Osteoblast (primary cell): ENCODE results near the gene SLC6A4. TPM values are rescaled to one million over a fixed set of nuclear protein-coding genes. Genes with fewer than 3 reads are reported as not detected.

Experiments
- DNase-seq: peaks from one replicate; pipeline ENCODE4 v3.0.0; 2011; ENCODE audit warnings: low spot score, mixed read lengths; ENCODE audit not compliant: insufficient read length; ENCODE audit errors: missing footprints
- H2AFZ ChIP-seq: 2 replicates; pipeline ENCODE4 v1.6.0; 2011; ENCODE audit warnings: mild to moderate bottlenecking, low read length
- H3K27ac ChIP-seq: 2 replicates; pipeline ENCODE4 v1.5.1; 2011; ENCODE audit warnings: mild to moderate bottlenecking, low read depth, low read length, moderate library complexity
- H3K27me3 ChIP-seq: 2 replicates; pipeline ENCODE4 v1.6.0; 2012; ENCODE audit warnings: mild to moderate bottlenecking, control low read depth, inconsistent platforms, low read length, moderate library complexity; ENCODE audit not compliant: insufficient read depth
- H3K36me3 ChIP-seq: 2 replicates; pipeline ENCODE4 v1.5.1; 2011; ENCODE audit warnings: mild to moderate bottlenecking, low read length, control low read depth, moderate library complexity; ENCODE audit not compliant: insufficient read depth
- H3K4me1 ChIP-seq: 2 replicates; pipeline ENCODE4 v1.5.1; 2011; ENCODE audit warnings: mild to moderate bottlenecking, low read length, control low read depth, moderate library complexity; ENCODE audit not compliant: insufficient read depth
- H3K4me2 ChIP-seq: 2 replicates; pipeline ENCODE4 v1.6.0; 2011; ENCODE audit warnings: mild to moderate bottlenecking, low read length; ENCODE audit not compliant: insufficient read depth
- H3K4me3 ChIP-seq: fragments of 200-600 bp; sonication (generic); 3 replicates; pipeline ENCODE4 v1.5.1; 2012; ENCODE audit warnings: mild to moderate bottlenecking, low read length, inconsistent platforms; ENCODE audit not compliant: insufficient read depth
- H3K79me2 ChIP-seq: 2 replicates; pipeline ENCODE4 v1.6.0; 2012; ENCODE audit warnings: mild to moderate bottlenecking, low read length, control low read depth, inconsistent platforms; ENCODE audit not compliant: insufficient read depth
- H3K9me3 ChIP-seq: 2 replicates; pipeline ENCODE4 v1.5.1; 2011; ENCODE audit warnings: low read depth, low read length, control low read depth
- H4K20me1 ChIP-seq: 2 replicates; pipeline ENCODE4 v1.6.0; 2012; ENCODE audit warnings: mild to moderate bottlenecking, low read length, control low read depth; ENCODE audit not compliant: insufficient read depth
- total RNA-seq: library from RNA; depleted of rRNA; stranded (reverse); fragments of >200 nt; gene quantifications from 2 replicates; pipeline ENCODE4 v1.2.3, GENCODE V29; 2012
- TF ChIP-seq, protein P1 (sequence below): IDR thresholded peaks from 2 replicates; pipeline ENCODE4 v1.5.1; 2011; ENCODE audit warnings: mild to moderate bottlenecking, low read depth, low read length, moderate library complexity; ENCODE audit errors: extremely low read depth

SLC6A4 gene
- total RNA-seq, 1 donor: 0.36 TPM

DNA sequence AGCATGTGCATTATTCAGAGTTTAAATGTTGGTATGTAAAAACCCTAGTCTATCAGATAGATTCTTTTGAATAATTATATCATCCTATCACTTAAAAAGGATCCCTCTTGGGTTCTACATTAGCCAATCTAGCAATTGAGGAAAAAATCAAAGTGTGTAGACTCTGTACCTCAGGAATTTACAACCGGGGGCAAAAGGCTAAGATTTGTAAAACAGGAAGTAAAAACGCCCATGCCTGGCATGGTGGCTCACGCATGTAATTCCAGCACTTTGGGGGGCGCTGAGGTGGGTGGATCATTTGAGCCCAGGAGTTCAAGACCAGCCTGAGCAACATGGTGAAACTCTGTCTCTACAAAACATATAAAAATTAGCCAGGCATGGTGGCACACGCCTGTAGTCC, 58.6 kb downstream of the SLC6A4 start:
- Histone ChIP-seq H3K4me1 (no peaks in the 10 kb centered on the region), H3K4me2 (no peak overlapping the region), H3K27me3 (no peaks in the 10 kb centered on the region), H3K27ac (no peak overlapping the region), H3K9me3 (no peaks in the 10 kb centered on the region), H2AFZ (no peak overlapping the region), H3K36me3 (peaks cover 73% of the 10 kb centered on the region), H3K79me2 (peaks cover 15% of the 10 kb centered on the region), H4K20me1 (no peaks in the 10 kb centered on the region), H3K4me3 (no peak overlapping the region)
- TF ChIP-seq, protein P1, sequence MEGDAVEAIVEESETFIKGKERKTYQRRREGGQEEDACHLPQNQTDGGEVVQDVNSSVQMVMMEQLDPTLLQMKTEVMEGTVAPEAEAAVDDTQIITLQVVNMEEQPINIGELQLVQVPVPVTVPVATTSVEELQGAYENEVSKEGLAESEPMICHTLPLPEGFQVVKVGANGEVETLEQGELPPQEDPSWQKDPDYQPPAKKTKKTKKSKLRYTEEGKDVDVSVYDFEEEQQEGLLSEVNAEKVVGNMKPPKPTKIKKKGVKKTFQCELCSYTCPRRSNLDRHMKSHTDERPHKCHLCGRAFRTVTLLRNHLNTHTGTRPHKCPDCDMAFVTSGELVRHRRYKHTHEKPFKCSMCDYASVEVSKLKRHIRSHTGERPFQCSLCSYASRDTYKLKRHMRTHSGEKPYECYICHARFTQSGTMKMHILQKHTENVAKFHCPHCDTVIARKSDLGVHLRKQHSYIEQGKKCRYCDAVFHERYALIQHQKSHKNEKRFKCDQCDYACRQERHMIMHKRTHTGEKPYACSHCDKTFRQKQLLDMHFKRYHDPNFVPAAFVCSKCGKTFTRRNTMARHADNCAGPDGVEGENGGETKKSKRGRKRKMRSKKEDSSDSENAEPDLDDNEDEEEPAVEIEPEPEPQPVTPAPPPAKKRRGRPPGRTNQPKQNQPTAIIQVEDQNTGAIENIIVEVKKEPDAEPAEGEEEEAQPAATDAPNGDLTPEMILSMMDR: no peak
- no peak for DNase-seq

DNA sequence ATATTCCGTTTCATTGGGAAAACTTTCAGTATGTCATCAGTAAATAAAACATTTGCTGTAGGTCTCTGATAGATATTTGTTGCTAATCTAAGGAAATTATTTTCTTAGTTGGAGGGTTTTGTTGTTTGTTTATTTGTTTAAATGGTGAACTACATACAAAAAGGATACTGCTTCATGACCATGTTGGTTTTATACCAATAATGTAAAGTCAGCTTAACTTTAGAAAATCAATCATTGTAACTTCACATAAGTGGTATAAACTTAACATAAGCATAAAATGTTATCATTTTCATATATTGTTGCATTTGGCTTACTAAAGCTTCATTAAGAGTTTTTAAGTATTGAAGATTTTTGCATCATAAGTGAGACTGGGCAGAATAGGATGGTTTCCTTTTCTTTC, 60.9 kb downstream of the SLC6A4 start:
- Histone ChIP-seq H3K27me3 (no peaks in the 10 kb centered on the region), H3K27ac (no peak overlapping the region), H2AFZ (no peak overlapping the region), H3K79me2 (peaks cover 30% of the 10 kb centered on the region), H3K4me2 (no peak overlapping the region), H3K36me3 (peaks cover 55% of the 10 kb centered on the region), H3K9me3 (no peaks in the 10 kb centered on the region), H3K4me3 (no peak overlapping the region), H3K4me1 (no peaks in the 10 kb centered on the region), H4K20me1 (no peaks in the 10 kb centered on the region)
- TF ChIP-seq, protein P1: no peak
- no peak for DNase-seq

DNA sequence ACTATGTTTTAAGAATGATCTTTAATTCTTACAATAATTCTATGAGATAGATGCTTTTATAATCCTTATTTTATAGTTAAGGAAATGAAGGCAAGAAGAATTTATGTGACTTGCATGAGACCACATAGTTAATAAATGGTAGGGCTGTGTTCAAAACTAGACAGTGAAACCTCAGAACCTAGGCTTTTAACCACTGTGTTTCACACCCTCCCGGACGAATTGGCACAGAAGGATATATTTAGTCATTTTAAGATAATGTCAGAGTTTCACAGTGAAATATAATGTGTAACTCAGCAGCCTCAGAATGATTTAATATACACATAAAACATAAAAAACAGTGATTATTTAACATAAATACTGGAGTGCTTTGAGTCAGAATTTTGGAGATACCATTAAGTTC, 61.8 kb downstream of the SLC6A4 start:
- no peak overlapping the region for H2AFZ ChIP-seq
- DNase-seq: no peak
- no peak overlapping the region for H3K4me2 ChIP-seq
- no peak overlapping the region for H3K4me3 ChIP-seq
- H4K20me1 ChIP-seq: no peaks in the 10 kb centered on the region
- TF ChIP-seq, protein P1: no peak
- peaks cover 38% of the 10 kb centered on the region for H3K79me2 ChIP-seq
- H3K36me3 ChIP-seq: peaks cover 49% of the 10 kb centered on the region
- no peaks in the 10 kb centered on the region for H3K27me3 ChIP-seq
- H3K9me3 ChIP-seq: no peaks in the 10 kb centered on the region
- H3K27ac ChIP-seq: no peak overlapping the region
- no peaks in the 10 kb centered on the region for H3K4me1 ChIP-seq

DNA sequence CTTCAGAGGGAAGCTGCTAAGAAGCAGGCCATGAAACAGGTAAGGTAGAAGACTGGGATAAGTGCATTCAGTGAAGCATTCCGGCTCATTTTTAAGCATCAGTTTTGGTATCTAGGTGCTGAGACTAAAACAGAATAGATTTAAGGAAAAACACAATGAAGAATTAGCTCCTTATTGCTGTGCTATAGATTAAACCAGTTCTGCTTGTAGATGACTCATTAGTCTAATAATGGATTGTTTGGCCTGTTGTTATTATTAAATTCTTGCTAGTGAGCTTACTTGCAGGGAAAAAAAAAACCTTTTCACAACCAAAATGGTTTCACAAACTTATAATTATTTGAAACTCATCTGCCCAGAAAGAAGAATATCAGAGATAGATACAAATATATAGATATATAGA, 62.9 kb downstream of the SLC6A4 start:
- no peak overlapping the region for H3K4me3 ChIP-seq
- no peaks in the 10 kb centered on the region for H3K9me3 ChIP-seq
- H3K4me1 ChIP-seq: no peaks in the 10 kb centered on the region
- peaks cover 42% of the 10 kb centered on the region for H3K79me2 ChIP-seq
- no peak overlapping the region for H3K4me2 ChIP-seq
- TF ChIP-seq, protein P1: no peak
- H3K36me3 ChIP-seq: peaks cover 41% of the 10 kb centered on the region
- no peak overlapping the region for H2AFZ ChIP-seq
- no peak for DNase-seq
- no peaks in the 10 kb centered on the region for H4K20me1 ChIP-seq
- no peaks in the 10 kb centered on the region for H3K27me3 ChIP-seq
- no peak overlapping the region for H3K27ac ChIP-seq
